GM11168 (cell line): ENCODE data around the gene SLC15A3.

Experiments
- in situ Hi-C: fragments of 300-500 bp; cut with MboI; formaldehyde crosslinking; loops from one replicate; pipeline ENCODE4 v1.12.0; 2022; ENCODE audit warnings: low sequenced_read_pairs; ENCODE audit not compliant: unreplicated experiment

Gene SLC15A3

DNA sequence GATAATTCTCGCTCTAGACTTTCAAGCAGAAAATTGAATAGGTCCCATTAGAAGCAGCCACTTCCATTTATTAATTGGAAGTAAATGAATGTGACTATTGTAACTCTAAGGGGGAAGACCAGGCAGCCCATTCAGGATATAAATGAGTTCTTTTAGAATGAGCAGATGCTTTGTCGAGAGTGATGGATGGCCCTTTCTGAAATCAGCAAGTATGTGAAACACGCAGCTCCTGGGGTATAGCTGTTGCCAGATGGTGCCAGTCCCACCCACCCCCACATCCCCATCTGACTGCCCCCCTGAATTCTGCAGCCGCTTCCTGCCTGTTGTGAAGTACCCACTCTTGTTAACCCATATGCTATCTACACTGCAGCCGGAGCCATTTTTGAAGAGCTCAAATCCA, 3.7 kb downstream of the SLC15A3 start:
- in situ Hi-C loops = no loop called here

- in situ Hi-C loops = no loop called here
Measured at GRCh38 chr11:60947700-60948099, 4.3 kb downstream of the SLC15A3 start.

DNA sequence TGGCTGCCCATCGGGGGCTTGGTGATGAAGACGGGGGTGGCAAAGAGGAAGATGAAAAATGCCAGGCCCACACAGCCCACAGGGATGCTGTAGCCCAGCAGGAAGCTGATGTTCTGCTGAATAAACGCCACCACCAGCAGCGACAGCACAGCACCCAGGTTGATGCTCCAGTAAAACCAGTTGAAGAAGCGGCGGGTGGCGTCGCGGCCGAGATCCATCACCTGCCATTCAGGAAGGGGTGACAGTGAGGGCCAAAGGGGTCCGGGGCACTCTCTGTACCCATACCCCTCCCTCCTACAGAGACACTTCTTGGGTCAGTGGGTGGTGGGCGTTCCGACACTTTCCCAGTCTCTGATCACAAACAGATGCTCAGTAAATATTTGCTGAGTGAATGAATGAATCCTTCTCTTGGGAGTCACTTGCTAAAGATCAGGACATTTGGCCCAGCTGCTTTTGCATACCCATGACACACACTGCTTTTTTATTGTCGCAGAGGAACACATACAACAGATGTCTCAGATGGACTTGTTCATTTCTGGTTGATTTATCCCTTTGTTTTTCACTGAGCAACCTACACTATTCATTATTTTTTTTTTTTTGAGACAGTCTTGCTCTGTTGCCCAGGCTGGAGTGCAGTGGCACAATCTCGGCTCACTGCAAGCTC, 5.2 kb downstream of the SLC15A3 start:
- in situ Hi-C loops = no loop called here

DNA sequence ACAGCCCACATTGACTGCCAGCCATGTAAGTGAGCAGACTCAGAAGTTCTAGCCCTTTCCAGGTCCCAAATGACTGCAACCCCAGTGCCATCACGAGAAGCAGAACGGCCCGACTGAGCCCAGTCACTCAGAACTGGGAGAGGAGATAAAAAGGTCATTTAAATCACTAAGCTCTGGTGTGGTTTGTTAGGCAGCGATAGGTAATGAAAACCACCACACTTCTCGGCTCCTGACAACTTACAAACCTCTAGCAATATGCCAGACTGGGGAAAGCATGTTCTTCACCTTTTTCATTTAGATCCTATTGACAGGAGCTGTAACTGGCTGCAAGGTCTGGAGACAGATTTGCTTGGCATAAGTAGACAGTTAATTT, 6.7 kb downstream of the SLC15A3 start:
- in situ Hi-C loops = no loop called here

GRCh38 chr11:60944490-60945294, 7.3 kb downstream of the SLC15A3 start:
- in situ Hi-C loops = no loop called here

DNA sequence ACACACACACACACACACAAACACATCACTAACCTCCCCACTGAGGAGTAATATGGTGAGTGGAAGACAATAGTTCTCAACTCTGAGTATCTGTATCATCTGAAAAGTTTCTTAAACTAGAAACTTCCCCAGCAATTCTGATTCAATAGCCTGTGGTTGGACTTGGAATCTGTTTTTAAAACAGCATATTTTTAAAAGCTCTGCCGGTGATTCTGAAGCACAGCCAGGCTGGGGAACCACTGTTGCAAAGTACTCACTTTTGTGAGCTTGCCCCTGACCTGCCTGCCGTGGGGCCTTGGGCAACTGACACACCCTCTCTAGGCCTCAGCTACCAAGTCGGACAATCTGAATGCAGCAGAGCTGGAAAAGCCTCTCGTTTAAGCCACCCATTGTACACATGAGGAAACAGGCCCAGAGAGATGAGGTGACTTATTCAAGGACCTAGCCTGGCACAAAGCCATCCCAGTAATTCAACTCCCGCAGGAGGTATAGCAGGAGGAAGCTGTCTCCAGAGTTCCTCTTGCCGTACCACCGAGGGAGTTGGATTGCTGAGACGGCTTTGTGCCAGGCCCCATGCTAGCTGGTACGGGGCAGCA, 8.9 kb downstream of the SLC15A3 start:
- in situ Hi-C loops = no loop called here

- in situ Hi-C loops = no loop called here
Measured at GRCh38 chr11:60942219-60942618, 9.8 kb downstream of the SLC15A3 start.

DNA sequence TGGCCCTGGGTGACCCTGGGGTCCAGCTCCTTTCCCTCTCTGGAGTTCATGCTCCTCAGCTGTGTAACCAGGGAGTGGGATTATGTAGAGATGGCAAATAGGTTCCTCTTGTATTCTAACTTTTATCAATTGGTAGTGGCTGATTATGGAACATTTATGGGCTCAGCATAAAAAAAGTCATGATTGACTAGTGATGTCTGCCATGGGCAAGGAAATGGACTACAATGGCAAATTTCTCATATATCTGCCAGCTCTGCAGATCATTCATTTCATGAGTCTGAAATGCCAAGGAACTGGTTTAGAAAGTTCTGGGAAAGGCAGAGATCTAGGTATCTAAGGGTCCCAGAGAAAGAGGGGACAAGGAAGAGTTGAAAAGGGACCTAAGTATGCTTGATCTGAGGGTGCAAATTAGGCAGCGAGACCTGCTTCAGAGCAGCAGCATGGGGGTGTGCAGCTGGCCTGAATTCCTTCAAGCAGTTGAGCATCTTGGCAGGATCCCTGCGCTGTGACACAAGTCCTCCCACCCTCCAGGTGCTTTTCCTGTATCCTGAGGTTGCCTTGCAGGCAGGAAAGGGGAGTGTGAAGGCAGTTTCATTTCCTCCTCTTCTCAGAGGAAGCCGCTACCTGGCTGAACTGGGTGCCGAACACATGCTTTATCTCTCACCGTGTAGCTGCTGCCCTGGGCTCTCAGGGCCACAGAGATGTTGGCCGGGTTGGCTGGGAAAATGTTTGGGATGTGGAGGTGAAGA, 10.4 kb downstream of the SLC15A3 start:
- in situ Hi-C loops = no loop called here

DNA sequence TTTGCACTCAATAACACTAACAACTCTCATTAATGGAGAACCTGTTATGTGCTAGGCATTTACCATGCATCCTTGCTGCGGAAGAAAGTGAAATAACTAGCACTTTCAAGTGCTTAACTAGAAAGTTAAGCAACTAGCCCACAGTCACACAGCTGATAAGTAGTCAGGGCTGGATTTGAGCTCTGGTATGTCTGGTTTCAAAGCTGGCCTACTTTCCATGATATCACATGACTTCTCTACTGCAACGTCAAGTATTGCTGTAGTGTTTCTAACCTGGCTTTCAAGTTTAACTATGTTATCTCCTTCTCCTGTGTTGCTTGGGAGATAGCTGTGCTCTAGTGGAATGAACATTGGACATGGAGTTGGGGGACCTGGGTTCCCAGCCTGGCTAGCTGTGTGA, 12.1 kb downstream of the SLC15A3 start:
- in situ Hi-C loops = no loop called here

DNA sequence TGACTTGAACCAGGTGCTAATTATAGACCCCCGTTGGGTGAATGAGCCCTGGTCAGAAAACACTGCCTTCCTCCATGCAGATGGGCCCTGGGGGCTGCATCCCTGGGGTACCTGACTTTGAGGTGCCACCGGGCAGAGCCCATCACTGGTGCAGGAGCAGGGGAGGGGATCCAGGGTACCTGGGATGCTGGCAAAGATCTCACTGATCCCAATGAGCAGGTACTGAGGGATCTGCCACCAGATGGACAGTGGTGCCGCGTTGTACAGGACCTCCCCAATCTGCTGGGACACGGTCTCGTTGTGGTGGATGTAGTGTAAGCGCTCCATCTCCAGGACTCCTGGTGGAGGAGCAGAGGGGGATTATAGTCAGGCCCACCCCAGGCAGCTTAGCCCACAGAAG, 12.7 kb downstream of the SLC15A3 start:
- in situ Hi-C loops = no loop called here

GRCh38 chr11:60938500-60938899, 13.5 kb downstream of the SLC15A3 start:
- in situ Hi-C loops = no loop called here

GRCh38 chr11:60937811-60938210, 14.2 kb downstream of the SLC15A3 start:
- in situ Hi-C loops = no loop called here

DNA sequence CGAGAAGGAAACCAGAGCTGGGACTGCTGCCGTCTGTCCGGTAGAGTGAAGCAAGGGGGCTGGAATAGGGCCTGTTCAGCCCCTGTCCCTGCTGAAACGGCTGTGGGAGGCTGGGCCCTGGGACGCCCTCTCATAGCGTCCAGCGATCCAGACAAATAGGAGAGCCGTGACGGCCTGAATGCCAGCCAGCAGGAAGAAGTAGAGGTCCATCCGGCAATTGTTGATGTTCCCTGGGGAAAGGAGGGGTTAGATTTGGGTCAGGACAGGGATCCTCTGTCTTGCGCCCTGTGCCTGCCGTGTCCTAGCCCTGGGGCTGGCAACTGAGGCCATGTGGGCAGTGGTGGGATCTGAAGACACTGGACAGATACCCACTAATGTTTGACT, 14.8 kb downstream of the SLC15A3 start:
- in situ Hi-C loops = no loop called here

DNA sequence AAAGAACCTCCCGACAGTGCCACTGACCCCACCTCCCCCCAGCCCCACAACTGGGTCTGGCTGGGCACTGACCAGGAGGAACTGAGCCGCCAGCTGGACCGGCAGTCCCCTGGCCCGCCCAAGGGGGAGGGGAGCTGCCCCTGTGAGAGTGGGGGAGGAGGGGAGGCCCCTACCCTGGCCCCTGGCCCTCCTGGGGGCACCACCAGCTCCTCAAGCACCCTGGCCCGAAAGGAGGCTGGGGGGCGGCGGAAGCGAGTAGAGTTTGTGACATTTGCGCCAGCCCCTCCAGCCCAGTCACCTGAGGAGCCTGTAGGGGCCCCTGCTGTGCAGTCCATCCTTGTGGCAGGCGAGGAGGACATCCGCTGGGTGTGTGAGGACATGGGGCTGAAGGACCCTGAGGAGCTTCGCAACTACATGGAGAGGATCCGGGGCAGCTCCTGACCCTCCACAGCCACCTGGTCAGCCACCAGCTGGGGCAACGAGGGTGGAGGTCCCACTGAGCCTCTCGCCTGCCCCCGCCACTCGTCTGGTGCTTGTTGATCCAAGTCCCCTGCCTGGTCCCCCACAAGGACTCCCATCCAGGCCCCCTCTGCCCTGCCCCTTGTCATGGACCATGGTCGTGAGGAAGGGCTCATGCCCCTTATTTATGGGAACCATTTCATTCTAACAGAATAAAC, 15.4 kb downstream of the SLC15A3 start:
- in situ Hi-C loops = no loop called here

DNA sequence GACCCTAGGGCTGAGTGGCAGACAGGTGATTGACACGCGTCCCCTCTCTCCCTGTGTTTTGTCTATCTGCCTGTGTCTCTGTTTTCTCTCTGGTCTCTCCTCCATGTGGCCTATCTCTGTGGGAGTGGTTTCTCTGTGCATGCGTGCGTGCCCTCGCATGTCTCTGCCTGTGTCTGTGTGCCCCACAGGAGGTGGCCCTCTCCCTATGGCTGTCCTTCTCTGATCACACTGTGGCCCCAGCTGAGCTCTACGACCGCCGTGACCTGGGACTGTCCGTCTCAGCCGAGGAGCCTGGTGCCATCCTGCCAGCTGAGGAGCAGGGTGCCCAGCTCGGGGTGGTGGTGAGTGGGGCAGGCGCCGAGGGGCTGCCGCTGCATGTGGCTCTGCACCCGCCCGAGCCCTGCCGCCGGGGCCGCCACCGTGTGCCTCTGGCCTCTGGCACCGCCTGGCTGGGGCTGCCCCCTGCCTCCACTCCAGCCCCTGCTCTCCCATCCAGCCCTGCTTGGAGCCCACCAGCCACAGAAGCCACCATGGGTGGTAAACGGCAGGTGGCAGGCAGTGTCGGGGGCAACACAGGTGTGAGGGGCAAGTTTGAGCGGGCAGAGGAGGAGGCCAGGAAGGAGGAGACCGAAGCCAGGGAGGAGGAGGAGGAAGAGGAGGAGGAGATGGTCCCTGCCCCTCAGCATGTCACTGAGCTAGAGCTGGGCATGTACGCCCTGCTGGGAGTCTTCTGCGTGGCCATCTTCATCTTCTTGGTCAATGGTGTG, 16.1 kb downstream of the SLC15A3 start:
- in situ Hi-C loops = no loop called here

DNA sequence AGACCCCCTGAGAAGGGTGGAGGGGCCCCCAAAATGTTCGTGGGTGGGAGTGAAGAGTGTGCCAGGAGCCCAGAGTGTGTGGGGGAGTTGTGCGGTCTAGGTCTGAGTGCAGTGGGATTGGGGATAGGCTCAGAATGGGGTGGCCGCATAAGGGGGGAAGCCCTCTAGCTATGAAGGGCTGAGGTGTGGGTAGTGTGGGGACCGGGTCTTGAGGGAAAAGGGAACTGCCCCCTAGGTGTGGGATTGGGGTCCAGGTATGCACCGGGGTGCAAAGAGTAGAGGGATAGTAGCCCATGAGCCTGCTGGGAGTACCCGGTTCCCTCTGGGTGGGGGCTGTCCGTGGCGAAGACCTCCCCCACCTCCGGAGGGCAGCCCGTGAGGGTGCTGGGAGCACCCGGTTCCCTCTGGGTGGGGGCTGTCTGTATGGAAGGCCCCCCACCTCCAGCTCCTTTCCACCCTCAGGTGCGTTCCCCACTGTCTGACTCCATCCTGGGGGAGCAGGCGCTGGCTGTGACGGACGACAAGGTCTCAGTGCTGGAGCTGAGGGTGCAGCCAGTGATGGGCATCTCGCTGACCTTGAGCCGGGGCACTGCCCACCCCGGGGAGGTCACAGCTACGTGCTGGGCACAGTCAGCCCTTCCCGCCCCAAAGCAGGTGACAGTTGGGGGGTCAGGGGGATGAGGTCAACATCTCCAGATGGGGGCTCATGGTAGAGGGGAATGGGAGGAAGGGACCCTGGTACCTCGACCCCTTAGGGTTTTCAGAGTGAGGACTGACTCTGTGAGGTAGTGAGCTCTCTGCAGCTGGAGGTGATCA, 17.0 kb downstream of the SLC15A3 start:
- in situ Hi-C loops = no loop called here

- in situ Hi-C loops = no loop called here
Measured at GRCh38 chr11:60934124-60934789, 17.7 kb downstream of the SLC15A3 start.

- in situ Hi-C loops = no loop called here
Measured at GRCh38 chr11:60933416-60934123, 18.4 kb downstream of the SLC15A3 start.
